Stimulated activated CD4-positive, alpha-beta T cell treated with anti-CD3 and anti-CD28 coated beads, Interleukin-1b, Interleukin-23, amount 100 ng/mL, for 4 hours (primary cell): ENCODE measurements around the gene PARD6G.

Source experiments
- DNase-seq, 2 donors: peaks; one replicate each; pipeline ENCODE4 v3.0.0-alpha.2; 2020; ENCODE audit warnings: low read depth in 2 of 2

Gene PARD6G

DNA sequence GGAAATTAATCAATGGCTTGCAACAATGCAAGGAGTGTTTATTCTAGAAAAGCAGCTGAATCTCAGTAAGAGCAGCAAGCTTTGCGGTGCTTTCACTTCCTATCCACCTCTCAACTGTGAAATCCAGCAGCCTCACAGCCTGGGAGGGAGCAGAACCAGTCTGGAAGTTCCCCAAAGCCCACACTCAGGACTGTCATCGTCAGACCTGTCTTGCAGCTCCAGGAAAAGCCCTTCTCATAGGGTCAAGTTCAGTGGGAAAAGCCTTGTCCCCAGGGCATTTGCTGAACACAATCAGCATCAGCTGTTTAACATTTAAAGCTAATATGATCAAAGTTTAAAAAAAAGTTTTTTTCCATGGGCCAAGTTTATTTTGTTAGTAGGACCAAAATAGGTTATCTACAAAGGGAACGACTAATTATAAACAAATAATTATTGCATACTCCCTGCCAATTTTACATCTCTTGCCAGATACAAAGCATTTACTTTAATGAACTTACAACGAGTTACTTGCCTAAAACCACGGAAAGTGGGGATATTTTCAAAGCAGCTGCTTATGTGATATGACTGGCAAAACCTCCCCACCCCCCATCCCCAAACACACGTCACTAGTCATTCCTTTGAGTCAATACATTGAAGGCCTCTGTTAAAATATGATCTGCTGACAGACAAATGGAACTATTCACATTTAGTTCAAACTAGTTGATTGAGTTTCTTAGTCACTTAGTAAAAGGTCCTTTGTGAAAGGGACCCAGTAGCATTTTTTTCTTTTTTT lies 36.8 kb downstream of the PARD6G start:
- no peak for DNase-seq

- no peak for DNase-seq
Measured at GRCh38 chr18:80208620-80209019, 38.7 kb downstream of the PARD6G start.

- DNase-seq = no peak
Measured at GRCh38 chr18:80205294-80205693, 42.0 kb downstream of the PARD6G start.

GRCh38 chr18:80204142-80204541 lies 43.2 kb downstream of the PARD6G start:
- no peak for DNase-seq

- DNase-seq = no peak
Measured at GRCh38 chr18:80203249-80203648, 44.1 kb downstream of the PARD6G start.

GRCh38 chr18:80202264-80202998 lies 44.9 kb downstream of the PARD6G start:
- no peak for DNase-seq

DNA sequence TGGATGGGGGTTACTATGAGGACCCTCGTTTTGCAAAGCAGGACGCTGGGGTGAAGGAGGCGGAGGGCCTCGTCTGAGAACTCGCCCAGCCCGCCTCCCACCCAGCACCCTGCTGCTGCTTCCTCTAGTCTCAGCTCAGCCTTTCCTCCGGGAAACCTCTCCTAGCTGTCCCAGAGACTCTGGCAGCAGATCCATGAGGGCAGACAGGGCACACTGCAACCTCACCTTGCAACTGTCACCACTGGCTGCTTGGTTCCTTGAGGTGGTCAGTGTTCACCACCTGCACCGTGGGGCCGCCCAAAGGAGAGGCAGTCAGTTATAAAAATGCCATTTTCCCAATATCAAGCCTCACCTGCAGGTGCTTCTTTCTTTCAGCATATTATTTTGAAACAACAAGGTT lies 45.6 kb downstream of the PARD6G start:
- no peak for DNase-seq

DNA sequence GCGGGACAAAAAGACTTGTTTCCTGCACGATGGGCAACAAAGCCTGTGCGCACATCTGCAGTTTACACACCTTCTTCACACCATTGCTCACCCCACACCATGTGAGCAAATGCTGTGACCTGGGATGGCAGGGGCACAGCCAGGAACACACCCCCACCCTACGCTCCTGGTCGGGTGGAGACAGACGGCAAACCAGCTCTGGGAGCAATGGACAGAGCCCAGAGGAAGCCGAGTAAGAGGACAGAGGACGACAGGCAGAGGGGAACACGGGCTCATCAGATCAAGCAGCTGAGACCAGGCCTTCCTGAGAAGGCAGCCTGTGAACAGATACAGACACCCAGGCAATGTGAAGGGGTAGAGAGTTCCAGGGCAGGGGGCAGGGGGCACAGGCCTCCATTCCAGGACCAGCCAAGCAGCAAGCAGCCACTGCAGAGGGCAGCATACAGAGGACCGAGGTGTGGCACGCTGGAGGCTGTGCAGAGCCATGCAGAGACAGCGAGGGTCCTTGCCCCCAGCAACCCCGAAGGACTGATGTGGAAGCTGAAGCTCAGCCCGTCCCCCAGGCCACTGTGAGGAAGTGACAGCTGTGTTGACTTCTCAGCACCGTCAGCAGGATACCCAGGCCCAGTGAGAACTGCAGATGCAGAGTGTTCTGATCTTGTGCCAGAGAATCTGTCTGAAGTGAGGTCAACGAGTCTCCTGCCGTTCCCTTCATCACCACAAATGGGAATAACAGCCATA lies 46.2 kb downstream of the PARD6G start:
- DNase-seq = no peak

GRCh38 chr18:80200171-80200931 lies 47.0 kb downstream of the PARD6G start:
- DNase-seq = no peak

DNA sequence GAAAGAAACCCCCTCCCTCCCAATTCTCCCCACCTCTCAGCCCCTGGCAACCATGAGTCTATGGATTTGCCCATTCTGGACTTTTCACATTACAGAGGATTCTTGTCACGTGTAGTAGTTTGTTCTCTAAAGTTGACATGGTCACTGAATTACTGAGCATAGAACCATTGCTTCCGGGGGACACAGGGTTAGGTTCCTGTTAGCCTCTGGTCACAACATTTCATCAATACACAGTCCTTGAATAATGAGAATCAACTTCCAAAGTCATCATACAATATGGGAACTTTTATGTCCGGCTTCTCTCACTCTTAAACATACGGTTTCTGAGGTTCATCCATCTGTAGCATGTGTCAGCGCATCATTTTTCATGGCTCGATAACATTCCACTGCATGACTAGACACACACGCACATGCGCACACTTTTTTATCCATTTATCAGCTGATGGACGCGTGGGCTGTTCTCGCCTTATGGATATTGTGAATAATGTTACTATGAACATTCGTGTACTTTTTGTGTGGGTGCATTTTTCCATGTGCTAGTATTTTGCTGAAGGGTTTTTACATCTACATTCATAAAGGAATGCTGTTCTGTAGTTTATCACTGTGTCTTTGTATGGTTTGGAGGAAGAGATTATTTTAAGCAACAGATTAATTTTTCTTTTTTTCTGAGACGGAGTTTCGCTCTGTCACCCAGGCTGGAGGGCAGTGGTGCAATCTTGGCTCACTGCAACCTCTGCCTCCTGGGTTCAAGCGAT lies 48.1 kb downstream of the PARD6G start:
- no peak for DNase-seq

DNA sequence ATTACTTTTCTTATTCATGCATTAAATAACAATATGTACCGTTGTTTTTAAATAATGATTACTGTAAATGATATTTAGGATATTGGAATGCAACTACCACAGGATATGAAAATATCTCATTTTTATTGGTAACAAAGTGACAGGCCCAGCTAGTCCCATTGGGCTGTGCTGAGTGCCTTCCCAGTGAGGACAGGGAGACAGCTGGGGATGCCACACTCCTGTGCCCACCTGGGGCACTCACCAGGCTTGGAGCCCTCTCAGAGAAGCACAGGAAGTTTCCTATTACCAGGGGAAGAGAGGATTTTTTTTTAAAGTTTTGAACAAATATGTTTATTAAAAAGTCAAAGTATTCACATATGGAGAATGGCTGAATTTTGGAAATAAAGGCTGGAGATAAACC lies 48.9 kb downstream of the PARD6G start:
- no peak for DNase-seq

DNA sequence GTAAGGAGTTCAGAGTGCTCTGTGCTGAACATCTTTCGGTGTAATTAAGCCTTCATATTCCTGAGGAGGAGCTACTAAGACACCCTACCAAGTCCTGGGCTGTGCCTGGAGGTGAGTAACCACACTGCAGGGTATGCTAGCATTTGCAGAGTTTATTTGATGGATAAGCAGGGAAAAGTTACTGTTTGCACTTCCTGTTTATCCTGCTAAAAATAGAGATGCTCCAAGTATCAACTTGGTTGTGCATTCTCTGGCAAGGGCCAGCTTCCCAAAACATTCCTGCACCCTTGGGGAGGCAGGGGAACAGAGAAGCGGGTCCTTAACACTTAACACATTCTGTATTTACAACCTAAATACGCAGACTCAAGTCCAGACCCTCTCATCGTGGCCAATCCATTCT lies 49.8 kb downstream of the PARD6G start:
- DNase-seq = no peak

- no peak for DNase-seq
Measured at GRCh38 chr18:80196528-80197320, 50.6 kb downstream of the PARD6G start.

GRCh38 chr18:80194874-80195570 lies 52.3 kb downstream of the PARD6G start:
- DNase-seq = no peak

GRCh38 chr18:80193701-80194100 lies 53.6 kb downstream of the PARD6G start:
- DNase-seq = no peak

DNA sequence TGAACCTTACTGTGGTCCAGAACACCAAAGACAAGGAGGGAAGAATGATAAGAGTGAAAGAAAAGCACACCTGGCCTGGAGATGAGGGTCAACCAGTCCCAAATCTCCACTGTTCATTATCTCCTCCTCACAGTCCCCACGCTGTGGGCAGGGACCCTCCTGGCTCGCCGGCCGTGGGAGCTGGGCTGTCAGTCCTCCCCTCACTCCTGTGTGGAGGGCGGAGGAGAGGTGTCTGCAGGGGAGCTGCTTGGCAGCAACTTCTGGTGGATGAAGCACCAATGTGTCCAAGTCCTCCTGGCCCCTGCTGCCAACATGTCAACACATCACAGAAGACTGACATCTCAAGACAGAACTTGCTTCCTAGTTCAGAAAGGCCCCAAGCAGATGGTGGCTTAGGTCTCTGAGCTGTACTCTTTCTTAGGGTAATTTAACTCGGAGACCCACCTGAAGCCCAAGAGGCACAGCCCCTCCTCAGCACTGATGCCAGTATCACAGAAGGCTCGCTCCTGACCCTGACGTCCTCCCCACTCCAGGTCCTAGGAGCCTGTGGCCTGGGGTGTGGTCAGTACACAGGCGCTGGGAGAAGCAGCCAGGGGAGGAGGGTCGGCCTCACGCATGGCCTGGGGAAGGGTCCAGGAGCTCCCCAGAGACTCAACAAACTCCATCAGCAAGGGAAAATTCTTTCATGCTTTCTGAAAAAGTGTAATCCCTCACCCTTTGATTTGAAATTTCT lies 54.5 kb downstream of the PARD6G start:
- no peak for DNase-seq

DNA sequence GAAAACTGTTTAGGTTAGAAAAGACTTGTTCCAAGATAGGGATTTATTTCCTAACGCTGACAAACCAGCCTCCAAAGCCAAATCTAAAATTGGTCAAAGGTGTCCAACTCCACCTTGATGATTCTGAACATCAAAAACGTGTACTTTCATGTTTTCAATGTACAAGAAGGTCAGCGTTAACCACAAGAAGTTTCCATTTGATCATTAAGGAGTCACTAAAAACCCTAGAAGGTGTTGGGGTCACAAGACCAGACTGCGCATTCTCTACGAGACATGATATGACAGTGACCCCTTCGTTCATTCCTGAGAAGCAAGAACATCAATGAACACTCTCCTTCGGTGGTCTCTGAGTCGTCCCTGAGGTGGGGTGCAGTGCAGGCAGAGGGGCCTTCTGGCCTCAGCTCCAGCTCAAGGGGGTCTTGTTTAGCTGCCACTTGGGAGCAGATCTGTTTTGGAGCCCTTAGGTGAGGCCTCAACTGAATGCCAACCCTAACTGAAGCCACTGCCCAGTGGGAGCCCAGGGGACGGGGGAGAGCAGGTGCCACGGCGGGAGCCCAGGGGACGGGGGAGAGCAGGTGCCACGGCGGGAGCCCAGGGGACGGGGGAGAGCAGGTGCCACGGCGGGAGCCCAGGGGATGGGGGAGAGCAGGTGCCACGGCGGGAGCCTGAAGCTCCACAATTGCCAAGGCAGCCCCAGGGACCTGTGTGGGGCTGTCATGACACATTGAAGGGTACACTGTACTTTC lies 55.2 kb downstream of the PARD6G start:
- no peak for DNase-seq

DNA sequence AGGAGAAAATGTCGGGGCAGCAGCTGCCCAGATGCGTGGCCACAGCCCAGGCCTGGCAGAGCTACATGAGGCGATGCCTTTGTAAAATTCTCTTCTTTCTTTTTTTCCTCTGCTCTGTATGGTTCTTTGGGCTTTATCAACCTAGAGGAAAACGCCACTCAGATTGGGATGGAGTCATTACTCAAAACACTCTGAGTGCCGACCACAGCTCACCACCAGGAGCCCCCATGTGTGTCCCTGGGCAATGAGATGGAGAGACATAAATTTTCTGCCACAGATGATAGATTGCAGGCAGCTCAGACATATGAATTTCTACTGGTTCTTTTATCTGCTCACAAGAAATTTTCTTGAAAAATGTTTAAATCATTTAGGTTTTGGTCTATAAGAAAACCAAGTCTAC lies 56.0 kb downstream of the PARD6G start:
- no peak for DNase-seq
